Neural cell (in vitro differentiated cells): ENCODE measurements around the gene SLAMF9. TPM values are rescaled to one million over a fixed set of nuclear protein-coding genes. Genes with fewer than 3 reads are reported as not detected.

Experiments used
- H2AFZ ChIP-seq: fragments of 200-600, 300-800 bp; sonication (generic), shearing (Covaris generic); 2 replicates; pipeline ENCODE4 v1.6.0; 2014; ENCODE audit warnings: low read depth, mild to moderate bottlenecking, antibody characterized with exemption, low read length, moderate library complexity
- H3F3A ChIP-seq: fragments of 200-600 bp; shearing (Covaris generic); 2 replicates; pipeline ENCODE4 v1.6.1; 2016; ENCODE audit warnings: mild to moderate bottlenecking, moderate library complexity, mixed read lengths, antibody characterized with exemption, low read length; ENCODE audit not compliant: insufficient read depth, poor library complexity, severe bottlenecking
- H3K27ac ChIP-seq: fragments of 200-600, 300-800 bp; sonication (generic), shearing (Covaris generic); 2 replicates; pipeline ENCODE4 v1.5.1; 2014; ENCODE audit warnings: mild to moderate bottlenecking, low read length, moderate library complexity
- H3K27me3 ChIP-seq: fragments of 300-800, 200-600 bp; sonication (generic), shearing (Covaris generic); 2 replicates; pipeline ENCODE4 v1.6.0; 2014; ENCODE audit warnings: mild to moderate bottlenecking, low read depth, low read length, moderate library complexity; ENCODE audit not compliant: insufficient read depth
- H3K36me3 ChIP-seq: fragments of 300-800, 200-600 bp; sonication (generic), shearing (Covaris generic); 2 replicates; pipeline ENCODE4 v1.5.1; 2014; ENCODE audit warnings: mild to moderate bottlenecking, antibody characterized with exemption, low read length, moderate library complexity; ENCODE audit not compliant: insufficient read depth
- H3K4me2 ChIP-seq: fragments of 300-800, 200-600 bp; sonication (generic), shearing (Covaris generic); 2 replicates; pipeline ENCODE4 v1.6.0; 2014; ENCODE audit warnings: mild to moderate bottlenecking, low read length
- H3K4me3 ChIP-seq: fragments of 300-800, 200-600 bp; sonication (generic), shearing (Covaris generic); 2 replicates; pipeline ENCODE4 v1.5.1; 2014; ENCODE audit warnings: mild to moderate bottlenecking, low read length, moderate library complexity
- H3K79me2 ChIP-seq: fragments of 200-600 bp; shearing (Covaris generic); replicated peaks from 2 replicates; pipeline ENCODE4 v1.6.0; 2014; ENCODE audit warnings: mild to moderate bottlenecking, low read length, moderate library complexity; ENCODE audit not compliant: insufficient read depth
- H3K9ac ChIP-seq: fragments of 300-800, 200-600 bp; sonication (generic), shearing (Covaris generic); 2 replicates; pipeline ENCODE4 v1.6.1; 2016; ENCODE audit warnings: mild to moderate bottlenecking, low read length, mixed read lengths
- H3K9me2 ChIP-seq: fragments of 200-600 bp; shearing (Covaris generic); 2 replicates; pipeline ENCODE4 v1.6.1; 2016; ENCODE audit warnings: mild to moderate bottlenecking, low read length, mixed read lengths; ENCODE audit not compliant: insufficient read depth
- H3K9me3 ChIP-seq: fragments of 200-600, 300-800 bp; sonication (generic), shearing (Covaris generic); 2 replicates; pipeline ENCODE4 v1.6.1; 2016; ENCODE audit warnings: mild to moderate bottlenecking, mixed run types, low read length, moderate library complexity, mixed read lengths
- H4K20me1 ChIP-seq: fragments of 200-600 bp; shearing (Covaris generic); 2 replicates; pipeline ENCODE4 v1.6.1; 2016; ENCODE audit warnings: mild to moderate bottlenecking, mixed run types; ENCODE audit not compliant: insufficient read depth
- EP300 ChIP-seq: fragments of 450-650 bp; conservative IDR thresholded peaks from 2 replicates; pipeline ENCODE4 v1.6.1; 2014; ENCODE audit warnings: antibody characterized with exemption, mild to moderate bottlenecking, moderate library complexity; ENCODE audit not compliant: poor library complexity, severe bottlenecking
- EZH2 ChIP-seq: fragments of 200-600, 300-800 bp; shearing (Covaris generic), sonication (generic); IDR thresholded peaks from 2 replicates; pipeline ENCODE4 v1.6.1; 2014; ENCODE audit warnings: antibody characterized with exemption, low read length, borderline replicate concordance, mild to moderate bottlenecking; ENCODE audit not compliant: insufficient read depth, poor library complexity, severe bottlenecking
- MXI1 ChIP-seq: fragments of 450-650 bp; conservative IDR thresholded peaks from 2 replicates; pipeline ENCODE4 v1.6.1; 2014; ENCODE audit warnings: antibody characterized with exemption, mild to moderate bottlenecking; ENCODE audit not compliant: poor library complexity, severe bottlenecking
- POLR2AphosphoS5 ChIP-seq: IDR thresholded peaks from 2 replicates; pipeline ENCODE4 v1.6.1; 2012
- RAD21 ChIP-seq: fragments of 450-650 bp; conservative IDR thresholded peaks from 2 replicates; pipeline ENCODE4 v1.6.1; 2014; ENCODE audit warnings: antibody characterized with exemption, mild to moderate bottlenecking, moderate library complexity
- SMC3 ChIP-seq: fragments of 450-650 bp; conservative IDR thresholded peaks from 2 replicates; pipeline ENCODE4 v1.6.1; 2014; ENCODE audit warnings: antibody characterized with exemption, mild to moderate bottlenecking, moderate library complexity; ENCODE audit not compliant: poor library complexity
- TAF1 ChIP-seq: IDR thresholded peaks from 2 replicates; pipeline ENCODE4 v1.6.1; 2012; ENCODE audit warnings: low read depth
- polyA plus RNA-seq: library from polyadenylated mRNA; depleted of rRNA; stranded (reverse); fragments of >200 nt; gene quantifications from 2 replicates; pipeline ENCODE4 v1.2.3, GENCODE V29; 2014
- TF ChIP-seq, protein P1 (sequence below): IDR thresholded peaks from 2 replicates; pipeline ENCODE4 v1.6.1; 2012; ENCODE audit warnings: borderline replicate concordance
- TF ChIP-seq, protein P2 (sequence below): fragments of 450-650 bp; IDR thresholded peaks from 2 replicates; pipeline ENCODE4 v1.5.1; 2014; ENCODE audit warnings: antibody characterized with exemption, mild to moderate bottlenecking, moderate library complexity; ENCODE audit not compliant: poor library complexity, severe bottlenecking

The SLAMF9 gene
- polyA plus RNA-seq, 1 donor from 2014 or later, result not detected

DNA sequence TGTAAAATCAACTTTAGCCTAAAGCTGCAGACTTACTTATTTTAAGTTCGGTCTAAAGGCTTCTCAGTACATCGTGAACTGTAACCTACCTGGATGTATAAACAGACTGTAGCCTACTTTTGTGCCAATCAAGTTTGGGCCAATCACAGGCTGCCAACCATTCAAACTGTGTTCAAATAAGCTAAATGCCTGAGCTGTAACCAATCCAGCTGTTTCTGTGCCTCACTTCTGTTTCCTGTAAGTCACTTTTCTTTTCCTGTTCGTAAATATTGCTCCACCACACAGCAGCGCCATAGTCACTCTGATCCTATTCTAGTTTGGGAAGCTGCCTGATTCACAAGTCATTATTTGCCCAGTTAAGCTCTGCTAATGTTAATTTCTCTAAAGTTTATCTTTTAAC is 37.5 kb upstream of the SLAMF9 start:
- Histone ChIP-seq H3K27ac (no peak overlapping the region), H3K9me3 (no peaks in the 10 kb centered on the region), H3K9me2 (no peaks in the 10 kb centered on the region), H3K4me2 (no peak overlapping the region), H3K9ac (no peak overlapping the region), H3K27me3 (no peaks in the 10 kb centered on the region), H3F3A (no peaks in the 10 kb centered on the region), H3K79me2 (no peaks in the 10 kb centered on the region), H4K20me1 (no peaks in the 10 kb centered on the region), H2AFZ (no peak overlapping the region), H3K36me3 (no peaks in the 10 kb centered on the region), H3K4me3 (no peak overlapping the region)
- TF ChIP-seq, protein P1, sequence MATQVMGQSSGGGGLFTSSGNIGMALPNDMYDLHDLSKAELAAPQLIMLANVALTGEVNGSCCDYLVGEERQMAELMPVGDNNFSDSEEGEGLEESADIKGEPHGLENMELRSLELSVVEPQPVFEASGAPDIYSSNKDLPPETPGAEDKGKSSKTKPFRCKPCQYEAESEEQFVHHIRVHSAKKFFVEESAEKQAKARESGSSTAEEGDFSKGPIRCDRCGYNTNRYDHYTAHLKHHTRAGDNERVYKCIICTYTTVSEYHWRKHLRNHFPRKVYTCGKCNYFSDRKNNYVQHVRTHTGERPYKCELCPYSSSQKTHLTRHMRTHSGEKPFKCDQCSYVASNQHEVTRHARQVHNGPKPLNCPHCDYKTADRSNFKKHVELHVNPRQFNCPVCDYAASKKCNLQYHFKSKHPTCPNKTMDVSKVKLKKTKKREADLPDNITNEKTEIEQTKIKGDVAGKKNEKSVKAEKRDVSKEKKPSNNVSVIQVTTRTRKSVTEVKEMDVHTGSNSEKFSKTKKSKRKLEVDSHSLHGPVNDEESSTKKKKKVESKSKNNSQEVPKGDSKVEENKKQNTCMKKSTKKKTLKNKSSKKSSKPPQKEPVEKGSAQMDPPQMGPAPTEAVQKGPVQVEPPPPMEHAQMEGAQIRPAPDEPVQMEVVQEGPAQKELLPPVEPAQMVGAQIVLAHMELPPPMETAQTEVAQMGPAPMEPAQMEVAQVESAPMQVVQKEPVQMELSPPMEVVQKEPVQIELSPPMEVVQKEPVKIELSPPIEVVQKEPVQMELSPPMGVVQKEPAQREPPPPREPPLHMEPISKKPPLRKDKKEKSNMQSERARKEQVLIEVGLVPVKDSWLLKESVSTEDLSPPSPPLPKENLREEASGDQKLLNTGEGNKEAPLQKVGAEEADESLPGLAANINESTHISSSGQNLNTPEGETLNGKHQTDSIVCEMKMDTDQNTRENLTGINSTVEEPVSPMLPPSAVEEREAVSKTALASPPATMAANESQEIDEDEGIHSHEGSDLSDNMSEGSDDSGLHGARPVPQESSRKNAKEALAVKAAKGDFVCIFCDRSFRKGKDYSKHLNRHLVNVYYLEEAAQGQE, result no peak
- TF ChIP-seq RAD21 (no peak), TAF1 (no peak), EP300 (no peak), EZH2 (no peak), POLR2AphosphoS5 (no peak), MXI1 (no peak), SMC3 (no peak)
- TF ChIP-seq, protein P2, sequence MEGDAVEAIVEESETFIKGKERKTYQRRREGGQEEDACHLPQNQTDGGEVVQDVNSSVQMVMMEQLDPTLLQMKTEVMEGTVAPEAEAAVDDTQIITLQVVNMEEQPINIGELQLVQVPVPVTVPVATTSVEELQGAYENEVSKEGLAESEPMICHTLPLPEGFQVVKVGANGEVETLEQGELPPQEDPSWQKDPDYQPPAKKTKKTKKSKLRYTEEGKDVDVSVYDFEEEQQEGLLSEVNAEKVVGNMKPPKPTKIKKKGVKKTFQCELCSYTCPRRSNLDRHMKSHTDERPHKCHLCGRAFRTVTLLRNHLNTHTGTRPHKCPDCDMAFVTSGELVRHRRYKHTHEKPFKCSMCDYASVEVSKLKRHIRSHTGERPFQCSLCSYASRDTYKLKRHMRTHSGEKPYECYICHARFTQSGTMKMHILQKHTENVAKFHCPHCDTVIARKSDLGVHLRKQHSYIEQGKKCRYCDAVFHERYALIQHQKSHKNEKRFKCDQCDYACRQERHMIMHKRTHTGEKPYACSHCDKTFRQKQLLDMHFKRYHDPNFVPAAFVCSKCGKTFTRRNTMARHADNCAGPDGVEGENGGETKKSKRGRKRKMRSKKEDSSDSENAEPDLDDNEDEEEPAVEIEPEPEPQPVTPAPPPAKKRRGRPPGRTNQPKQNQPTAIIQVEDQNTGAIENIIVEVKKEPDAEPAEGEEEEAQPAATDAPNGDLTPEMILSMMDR, result no peak

DNA sequence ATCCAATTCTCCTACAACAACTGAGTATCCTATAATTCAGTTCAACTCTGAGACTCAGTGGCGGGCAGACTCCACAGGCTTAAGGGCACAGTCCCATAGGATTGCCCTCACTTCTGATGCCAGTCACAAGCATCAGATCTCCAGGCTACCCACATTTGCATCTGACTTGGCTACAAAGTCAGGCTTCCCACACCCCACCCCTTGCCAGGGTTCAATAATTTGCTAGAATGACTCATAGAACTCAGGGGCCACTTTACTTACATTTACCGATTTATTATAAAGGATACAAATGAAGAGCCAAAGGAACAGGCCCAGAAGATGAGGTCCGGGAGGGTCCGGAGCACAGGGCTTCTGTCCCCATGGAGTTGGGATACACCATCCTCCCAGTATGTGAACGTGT is 36.0 kb upstream of the SLAMF9 start:
- Histone ChIP-seq H3K4me2 (no peak overlapping the region), H3K9me2 (no peaks in the 10 kb centered on the region), H2AFZ (no peak overlapping the region), H3K4me3 (no peak overlapping the region), H3K27ac (no peak overlapping the region), H3K9me3 (no peaks in the 10 kb centered on the region), H3K27me3 (no peaks in the 10 kb centered on the region), H3K36me3 (no peaks in the 10 kb centered on the region), H3K79me2 (no peaks in the 10 kb centered on the region), H4K20me1 (no peaks in the 10 kb centered on the region), H3K9ac (no peak overlapping the region), H3F3A (no peaks in the 10 kb centered on the region)
- no peak for TF ChIP-seq POLR2AphosphoS5
- no peak for TF ChIP-seq MXI1
- TF ChIP-seq, protein P2, result no peak
- no peak for TF ChIP-seq SMC3
- TF ChIP-seq EP300, result no peak
- TF ChIP-seq EZH2, result no peak
- TF ChIP-seq RAD21, result no peak
- TF ChIP-seq, protein P1, result no peak
- no peak for TF ChIP-seq TAF1
